AG09309 (cell line): Measurements from ENCODE around the gene SDHC.
"Not testable (repeated sequence)": the region's sequence is repeated elsewhere in the genome, so short reads cannot be mapped to it uniquely, and the experiment has no call there.

ENCODE experiments used
- DNase-seq: peaks from one replicate; pipeline ENCODE4 v3.0.0-alpha.2; 2010; ENCODE audit warnings: low read depth
- H3K4me3 ChIP-seq: 2 replicates; pipeline ENCODE4 v1.5.1; 2011; ENCODE audit warnings: mild to moderate bottlenecking, low read depth, low read length, moderate library complexity; ENCODE audit not compliant: control insufficient read depth
- CTCF ChIP-seq: IDR thresholded peaks from 2 replicates; pipeline ENCODE4 v1.5.1; 2011; ENCODE audit warnings: mild to moderate bottlenecking, low read depth, low read length, inconsistent platforms; ENCODE audit not compliant: insufficient read depth, control insufficient read depth; ENCODE audit errors: missing control alignments

The SDHC gene

GRCh38 chr1:161378014-161378413 lies 63.8 kb downstream of the SDHC start:
- no peak for DNase-seq
- no peak for TF ChIP-seq CTCF
- no peak overlapping the region for H3K4me3 ChIP-seq

GRCh38 chr1:161379071-161379470 lies 64.9 kb downstream of the SDHC start:
- DNase-seq = no peak
- TF ChIP-seq CTCF = no peak
- no peak overlapping the region for H3K4me3 ChIP-seq

- no peak for DNase-seq
- no peak for TF ChIP-seq CTCF
These were observed 67.5 kb downstream of the SDHC start for GRCh38 chr1:161381707-161382106.

GRCh38 chr1:161382214-161383019 lies 68.2 kb downstream of the SDHC start:
- DNase-seq = no peak
- peak; percentile 48 for TF ChIP-seq CTCF
- H3K4me3 ChIP-seq = no peak overlapping the region

More at GRCh38 chr1:161381707-161382106, 67.5 kb downstream of the SDHC start:
- H3K4me3 ChIP-seq = no peak overlapping the region

- no peak overlapping the region for H3K4me3 ChIP-seq
- no peak for DNase-seq
- TF ChIP-seq CTCF = no peak
These were observed 74.5 kb downstream of the SDHC start for GRCh38 chr1:161388639-161389038.

- DNase-seq = not testable (repeated sequence)
- peak overlapping the region; percentile 51 for H3K4me3 ChIP-seq
These were observed 75.0 kb downstream of the SDHC start for GRCh38 chr1:161389158-161389557.

- DNase-seq = peak; percentile 94
- peak overlapping the region; percentile 92 for H3K4me3 ChIP-seq
- no peak for TF ChIP-seq CTCF
These were observed 75.7 kb downstream of the SDHC start for GRCh38 chr1:161389691-161390558.
